NCI-H2227 (cell line): ENCODE results near the gene POC1A.
A peak's percentile ranks its signal among the peaks of the same experiment; 100 is the strongest.
"Not testable (repeated sequence)": the region's sequence is repeated elsewhere in the genome, so short reads cannot be mapped to it uniquely, and the experiment has no call there.

ENCODE experiments used
- DNase-seq: peaks from one replicate; lab custom pipeline; 2025; ENCODE audit not compliant: unreplicated experiment; lab: John Stamatoyannopoulos, UW

Gene POC1A

DNA sequence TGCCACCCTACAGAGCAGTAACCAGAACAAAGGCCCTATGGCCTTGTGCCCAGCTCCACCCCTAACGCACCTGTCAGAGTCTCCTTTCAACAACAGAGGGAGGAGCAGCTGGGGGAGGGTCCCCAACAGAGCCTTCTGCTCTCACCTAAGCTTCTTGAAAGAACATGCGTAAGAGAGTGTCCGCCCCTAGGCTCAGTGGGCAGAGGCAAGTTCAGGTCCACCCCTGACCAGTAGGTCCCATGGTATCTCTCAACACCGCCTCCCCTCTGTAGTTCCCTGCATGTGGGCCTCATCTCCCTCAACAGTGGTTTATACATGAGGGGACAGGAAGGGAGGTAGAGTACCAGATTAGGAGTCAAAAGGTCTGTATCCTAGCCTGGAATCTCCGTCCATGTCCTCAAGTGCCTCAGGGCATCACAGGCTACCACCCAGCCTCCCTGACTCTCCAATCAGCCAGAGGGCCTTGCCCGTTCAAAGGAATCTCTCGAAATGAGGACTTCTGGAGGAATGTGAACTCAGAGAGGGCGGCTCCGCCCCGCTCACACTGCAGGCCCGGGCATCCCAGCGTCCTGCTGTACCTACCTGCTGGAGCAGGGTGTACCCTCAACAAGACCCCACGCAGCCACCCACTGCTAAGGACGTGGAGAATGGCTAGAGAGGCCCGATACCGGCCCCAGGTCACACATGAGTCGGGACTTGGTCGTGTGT, 680 bp downstream of the POC1A start:
- DNase-seq: peak; percentile 23

DNA sequence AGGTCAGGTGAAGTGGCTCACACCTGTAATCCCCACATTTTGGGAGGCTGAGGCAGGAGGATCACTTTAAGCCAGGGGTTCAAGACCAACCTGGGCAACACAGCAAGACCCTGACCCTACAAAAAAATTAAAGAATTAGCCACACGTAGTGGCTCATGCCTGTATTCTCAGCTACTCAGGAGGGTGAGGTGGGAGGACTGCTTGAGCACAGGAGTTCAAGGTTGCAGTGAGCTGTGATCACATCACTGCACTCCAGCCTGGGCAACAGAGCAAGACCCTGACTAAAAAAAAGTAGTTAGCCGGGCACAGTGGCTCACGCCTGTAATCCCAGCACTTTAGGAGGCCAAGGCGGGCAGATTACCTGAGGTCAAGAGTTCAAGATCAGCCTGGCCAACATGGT, 2.2 kb downstream of the POC1A start:
- not testable (repeated sequence) for DNase-seq

DNA sequence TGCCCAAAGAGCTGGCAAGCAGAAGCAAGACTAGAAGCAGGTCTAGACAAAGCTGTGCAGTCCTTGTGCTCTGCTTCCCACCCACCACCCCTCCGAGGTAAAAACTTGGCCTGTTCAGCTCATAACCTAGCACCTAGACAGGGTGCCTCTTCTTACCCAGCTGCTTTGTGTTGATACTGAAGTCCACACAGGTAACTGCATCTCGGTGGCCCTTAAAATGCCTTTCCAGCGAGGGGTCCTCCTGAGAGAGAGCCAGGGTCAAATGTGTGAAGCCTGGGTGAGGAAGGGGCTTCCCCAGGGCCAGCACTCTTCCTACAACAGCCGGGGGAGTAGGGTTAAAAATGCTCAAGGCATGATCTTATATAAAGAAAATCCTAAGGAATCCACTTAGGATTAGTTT, 3.4 kb downstream of the POC1A start:
- no peak for DNase-seq

DNA sequence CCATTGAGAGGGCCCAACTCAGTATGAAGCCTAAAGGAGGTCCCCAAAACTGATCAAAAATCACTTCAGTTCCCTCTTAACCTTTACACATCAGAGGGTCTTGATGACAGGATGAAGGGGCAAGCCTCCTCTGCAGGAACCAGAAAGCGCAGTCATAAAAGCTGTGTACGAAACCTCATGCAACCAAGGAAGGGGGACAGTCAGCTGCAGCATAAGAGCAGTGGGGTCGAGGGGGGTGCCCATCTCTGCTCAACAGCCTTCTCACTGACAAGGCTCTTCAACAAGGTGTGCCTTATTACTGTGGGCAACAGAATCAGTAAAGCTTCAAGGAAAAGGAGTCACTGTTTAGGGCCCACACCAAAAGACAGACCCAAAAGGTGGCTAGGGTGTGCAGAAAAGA, 3.9 kb downstream of the POC1A start:
- no peak for DNase-seq

DNA sequence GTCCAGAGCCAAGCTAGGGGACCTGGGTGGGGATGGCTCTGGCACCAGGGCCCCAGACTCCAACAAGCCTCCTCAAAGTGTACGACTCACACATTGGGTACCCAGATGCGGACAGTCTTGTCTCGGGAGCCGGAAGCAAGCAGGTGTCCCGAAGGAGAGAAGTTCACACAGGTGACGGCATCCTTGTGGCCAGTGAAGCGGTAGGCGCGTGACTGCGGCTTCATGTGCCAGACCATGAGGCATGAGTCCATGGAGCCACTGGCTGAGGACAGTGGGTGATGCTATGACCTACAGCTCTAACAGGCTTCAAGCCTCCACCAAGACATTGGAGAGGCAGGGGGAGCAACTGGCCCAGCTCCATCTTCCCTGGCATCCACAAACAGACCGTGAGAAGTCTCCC, 4.5 kb downstream of the POC1A start:
- DNase-seq: no peak

DNA sequence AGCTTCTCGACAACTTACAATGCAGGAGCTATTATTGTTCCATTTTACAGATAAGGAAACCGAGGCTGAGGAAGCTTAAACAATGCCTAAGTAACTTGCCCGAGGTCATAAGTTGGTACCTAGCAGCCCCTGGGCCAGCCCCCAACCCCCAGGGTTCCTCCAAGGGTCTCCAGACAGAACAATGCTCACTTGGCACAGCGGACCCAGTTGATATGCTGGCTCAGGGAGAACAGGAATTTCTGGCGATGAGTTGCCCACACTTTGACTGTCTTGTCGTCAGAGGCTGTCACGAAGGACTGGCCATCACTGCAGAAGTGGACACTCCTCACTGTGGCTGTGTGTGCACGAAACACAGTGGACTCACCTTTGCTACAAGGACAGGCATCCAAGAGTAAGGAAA, 5.2 kb downstream of the POC1A start:
- no peak for DNase-seq

DNA sequence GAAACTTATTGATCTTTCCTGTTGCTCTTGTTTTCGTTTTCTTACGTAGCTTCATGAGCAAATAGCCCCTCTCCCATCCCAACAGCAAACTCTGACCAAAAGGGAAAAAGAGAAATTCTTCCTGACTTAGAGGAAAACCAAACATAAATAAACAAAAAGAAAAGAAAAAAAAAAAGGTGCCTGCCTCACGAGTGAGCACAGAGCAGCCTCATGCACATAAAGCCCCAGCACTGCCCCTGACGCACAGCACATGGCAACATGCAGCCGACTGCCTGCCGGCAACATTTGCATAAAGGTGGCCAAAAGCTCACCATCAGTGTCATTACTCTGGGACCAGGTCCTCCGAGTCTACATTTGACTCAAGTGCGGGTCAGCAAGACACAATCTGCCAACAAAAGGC, 6.4 kb downstream of the POC1A start:
- DNase-seq: no peak

DNA sequence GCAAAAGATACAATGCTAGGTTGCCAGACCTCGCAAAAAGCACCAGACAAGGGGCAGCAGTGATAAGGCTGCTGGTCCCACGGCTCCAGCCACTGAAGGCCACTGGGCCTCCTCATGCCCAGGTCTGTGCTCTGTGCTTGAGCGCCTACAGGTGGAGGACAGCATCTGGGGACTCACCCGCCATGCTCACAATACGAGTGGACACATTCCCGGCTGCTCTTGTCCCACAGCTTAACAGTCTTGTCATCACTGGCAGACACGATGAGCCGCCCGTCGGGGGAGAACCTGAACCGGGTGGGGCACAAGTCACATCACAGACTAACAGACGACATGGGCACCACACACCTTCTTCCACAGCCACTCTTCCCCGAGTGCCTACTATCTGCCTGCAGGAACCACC, 7.4 kb downstream of the POC1A start:
- no peak for DNase-seq

DNA sequence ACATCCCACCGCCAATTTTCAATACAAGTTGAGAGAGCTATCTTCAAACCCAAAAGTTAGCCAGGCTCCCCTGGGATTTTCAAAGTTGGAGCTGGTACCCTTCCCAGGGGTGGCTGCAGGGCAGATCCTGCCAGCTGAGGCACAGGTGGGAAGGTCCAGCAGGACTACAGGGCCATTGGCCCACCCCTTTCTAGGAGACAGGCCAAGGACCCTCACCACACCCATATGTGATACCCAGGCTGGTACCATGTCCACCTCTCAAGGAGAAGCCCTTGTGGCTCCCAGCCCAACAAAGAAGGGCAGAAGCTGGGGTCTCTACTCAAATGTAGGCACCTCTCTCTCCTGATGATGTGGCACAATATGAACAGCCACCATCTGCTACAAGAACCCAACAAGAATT, 8.0 kb downstream of the POC1A start:
- no peak for DNase-seq

DNA sequence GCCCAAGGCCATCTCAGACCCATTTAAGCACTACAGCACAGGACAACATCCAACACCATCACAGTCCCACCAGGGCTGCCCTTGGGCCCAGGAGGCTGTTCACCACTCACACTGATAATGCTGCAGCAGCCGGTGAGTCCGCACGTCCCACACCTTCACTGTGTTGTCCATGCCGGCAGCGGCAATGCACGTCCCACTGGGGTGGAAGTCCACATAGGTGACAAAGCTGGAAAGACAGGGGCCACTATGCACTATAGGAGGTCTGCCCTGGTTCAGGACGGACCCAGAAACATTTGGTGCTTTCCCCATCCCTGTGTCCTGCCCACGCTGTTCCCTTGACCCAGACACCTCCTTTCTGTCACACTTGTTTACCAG, 8.5 kb downstream of the POC1A start:
- no peak for DNase-seq

DNA sequence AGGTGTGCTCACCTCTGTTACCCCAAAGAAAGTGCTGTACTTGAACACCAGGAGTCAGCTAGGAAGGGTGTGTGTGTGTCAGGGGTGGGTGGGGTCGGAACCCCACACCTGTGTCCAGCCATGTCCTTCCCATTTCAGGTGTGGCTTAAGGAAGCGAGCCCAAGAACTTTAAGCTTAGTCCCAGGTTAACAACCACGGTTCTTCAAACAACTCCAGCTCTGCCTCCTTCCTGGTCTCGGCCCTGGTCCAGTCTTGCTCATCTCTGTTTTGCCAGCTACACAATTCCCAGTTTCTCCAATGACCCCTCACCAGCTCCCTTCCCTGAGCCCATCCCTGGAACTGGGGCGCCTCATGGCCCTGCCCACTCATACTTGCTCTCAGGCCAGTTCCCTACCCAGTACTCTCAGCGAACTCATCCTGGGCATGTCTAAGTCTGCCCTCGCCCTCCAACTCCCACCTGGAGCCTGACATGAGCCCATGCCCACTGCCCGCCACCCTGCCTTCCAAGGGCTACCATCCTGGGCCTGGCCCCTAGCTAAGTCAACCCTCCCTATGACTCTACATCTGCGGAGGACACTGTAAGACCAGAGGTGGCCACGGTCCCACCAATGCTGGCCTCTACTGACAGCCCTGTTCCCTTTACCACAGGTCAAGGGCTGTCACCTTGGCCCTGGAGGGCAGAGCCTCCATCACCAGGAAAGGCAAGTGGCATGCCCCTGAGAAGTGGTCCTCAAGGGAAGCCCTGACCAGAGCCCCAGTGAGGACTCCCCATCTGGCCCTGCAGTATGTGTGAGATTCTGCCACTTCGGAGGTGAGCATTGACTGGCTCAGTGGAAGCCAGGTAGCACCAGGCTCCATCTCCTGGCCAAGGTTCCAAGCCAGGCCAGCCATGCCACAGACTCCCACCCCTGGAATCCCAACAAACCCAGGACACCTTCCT, 9.2 kb downstream of the POC1A start:
- DNase-seq: no peak

DNA sequence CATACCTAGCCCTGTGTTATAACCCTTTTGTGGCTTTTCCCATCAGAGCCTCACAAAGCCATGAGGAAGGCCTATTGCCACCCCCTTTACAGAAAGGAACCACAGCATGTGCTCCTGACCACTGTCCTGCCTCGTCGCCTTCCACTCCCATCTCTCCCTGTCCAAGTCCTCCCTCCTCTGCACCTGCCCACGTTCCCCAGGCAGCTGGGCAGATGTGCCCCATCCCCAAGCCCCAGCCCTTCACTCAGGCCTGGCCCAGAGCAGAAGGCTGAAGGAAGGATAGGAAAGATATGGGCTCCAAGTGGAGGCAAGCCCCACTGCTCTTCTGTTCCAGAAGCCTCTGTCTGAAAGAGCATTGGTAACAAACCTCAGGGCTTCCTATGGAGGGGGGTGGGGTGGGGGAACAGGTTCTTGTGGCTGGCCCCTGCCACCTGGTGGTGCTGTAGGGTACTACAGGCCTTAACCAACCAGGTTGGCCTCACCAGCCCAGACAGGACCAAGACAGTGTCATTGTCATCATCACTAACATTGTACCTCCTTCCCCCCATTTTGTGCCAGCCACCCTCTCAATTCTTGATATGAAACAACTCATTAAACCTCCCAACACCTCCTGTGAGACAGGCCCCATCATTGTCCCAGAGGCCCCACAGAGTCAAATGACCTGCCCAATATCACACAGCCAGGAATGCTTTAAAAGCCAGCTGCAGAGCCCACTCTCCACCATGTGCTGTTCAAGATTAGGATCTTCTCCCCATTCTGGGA, 10.0 kb downstream of the POC1A start:
- peak; percentile 65 for DNase-seq

DNA sequence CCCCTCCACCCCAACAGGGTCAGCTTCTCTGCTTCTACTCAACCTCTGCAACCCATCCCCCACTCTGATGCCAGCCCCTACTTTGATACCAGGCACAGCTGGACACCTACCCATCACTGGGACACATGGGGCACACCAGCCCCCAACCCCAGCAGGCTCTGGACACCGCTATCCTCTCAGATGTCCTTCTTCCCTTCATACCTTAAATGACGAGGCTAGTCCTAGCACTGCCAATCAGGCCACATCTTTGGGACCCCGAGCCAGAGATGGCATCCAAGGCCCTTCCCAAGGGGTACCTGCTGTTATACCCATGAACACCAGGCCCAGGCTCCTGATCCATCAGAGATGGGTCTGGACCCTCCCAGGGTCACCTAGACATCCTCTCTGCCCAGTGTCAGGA, 10.6 kb downstream of the POC1A start:
- no peak for DNase-seq

DNA sequence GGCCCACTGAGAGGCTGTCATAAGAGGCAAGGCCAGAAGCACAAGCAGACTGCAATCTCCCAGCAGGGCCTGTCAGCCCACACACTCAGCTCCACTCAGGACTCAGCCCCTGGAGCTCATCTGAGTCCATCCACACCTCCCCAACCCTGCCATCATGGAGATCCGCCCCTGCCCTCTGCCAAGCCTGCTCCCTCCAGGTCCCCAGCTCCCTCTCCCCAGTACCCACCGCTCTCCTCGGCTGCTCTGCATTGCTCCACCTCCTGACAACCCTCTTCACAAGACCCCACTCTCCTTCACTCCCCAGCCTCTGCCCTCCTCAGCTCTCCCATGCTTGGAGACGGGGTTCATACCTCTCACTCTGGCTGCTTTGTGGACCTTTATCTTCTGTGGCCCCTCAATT, 11.1 kb downstream of the POC1A start:
- DNase-seq: no peak

DNA sequence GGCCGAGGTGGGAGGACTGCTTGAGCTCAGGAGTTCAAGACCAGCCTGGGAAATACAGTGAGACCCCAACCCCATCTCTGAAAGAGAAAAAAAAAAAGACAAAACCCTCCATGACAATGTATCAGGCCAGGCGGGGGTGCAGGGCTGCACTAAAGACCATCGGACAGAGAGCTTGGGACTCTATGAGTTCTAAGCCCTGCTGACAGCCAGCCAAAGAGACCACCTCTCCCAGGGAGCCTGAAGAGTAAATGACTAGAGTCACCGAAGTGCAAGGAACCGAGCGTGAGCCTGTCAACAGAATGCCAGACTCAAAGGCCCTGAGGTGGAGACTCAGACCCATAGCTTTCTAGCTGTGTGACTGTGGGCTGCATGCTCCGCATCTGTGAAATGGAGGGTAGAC, 12.5 kb downstream of the POC1A start:
- no peak for DNase-seq

DNA sequence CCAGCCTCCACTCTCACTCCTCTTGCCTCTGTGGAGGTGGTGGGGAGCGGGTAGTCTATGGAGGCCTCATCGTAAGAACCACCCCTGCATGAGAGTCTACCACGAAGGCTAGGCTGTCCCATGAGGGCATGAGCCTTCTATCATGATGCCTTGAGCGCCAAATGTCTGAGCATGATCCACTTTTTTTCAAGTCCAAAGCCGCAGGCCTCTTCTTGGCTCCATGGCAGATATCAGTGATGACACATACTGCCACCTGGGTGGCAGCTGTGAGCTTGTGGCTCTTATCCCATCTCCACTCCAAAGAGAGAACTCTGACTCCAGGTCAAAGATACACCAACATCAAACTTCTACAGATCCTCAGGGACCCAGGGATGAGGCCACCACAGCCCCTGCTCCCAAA, 13.5 kb downstream of the POC1A start:
- DNase-seq: no peak

DNA sequence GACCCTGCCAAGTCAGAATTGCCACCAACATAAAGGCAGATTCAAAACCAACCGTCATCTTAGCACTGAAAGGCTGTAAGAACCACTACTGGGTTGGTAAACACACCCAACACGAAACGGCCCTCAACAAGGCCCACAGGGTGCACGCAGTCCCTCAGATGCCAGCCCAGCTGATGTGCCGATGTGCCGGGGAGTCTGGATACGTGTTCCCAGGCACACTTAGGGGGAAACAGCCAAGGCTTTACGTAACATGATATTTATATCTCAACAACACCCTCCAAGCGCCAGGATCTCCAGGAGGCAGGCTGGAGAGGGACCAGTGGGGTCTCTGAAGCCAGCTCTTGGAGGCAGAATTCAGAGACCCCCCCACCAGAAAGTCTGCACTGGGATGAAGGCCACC, 14.2 kb downstream of the POC1A start:
- DNase-seq: no peak

DNA sequence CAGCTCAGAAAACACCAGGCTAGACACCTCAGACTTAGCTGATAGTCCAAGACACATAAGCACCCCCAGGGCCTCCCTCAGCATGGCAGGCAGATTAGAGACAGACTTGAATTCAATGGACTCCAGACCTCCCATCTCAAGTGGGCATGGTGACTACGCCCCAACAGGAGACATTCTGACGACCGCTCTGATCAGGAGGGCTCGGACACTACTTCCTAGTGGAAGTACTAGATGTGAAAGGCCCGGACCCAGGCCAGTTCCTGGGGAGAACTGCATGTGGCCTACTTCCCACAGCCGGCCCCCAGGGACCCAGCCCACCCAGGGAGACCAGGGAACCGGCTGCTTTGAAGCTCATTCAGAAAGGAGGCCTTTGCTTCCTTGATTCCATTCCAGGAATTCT, 16.9 kb downstream of the POC1A start:
- DNase-seq: no peak

DNA sequence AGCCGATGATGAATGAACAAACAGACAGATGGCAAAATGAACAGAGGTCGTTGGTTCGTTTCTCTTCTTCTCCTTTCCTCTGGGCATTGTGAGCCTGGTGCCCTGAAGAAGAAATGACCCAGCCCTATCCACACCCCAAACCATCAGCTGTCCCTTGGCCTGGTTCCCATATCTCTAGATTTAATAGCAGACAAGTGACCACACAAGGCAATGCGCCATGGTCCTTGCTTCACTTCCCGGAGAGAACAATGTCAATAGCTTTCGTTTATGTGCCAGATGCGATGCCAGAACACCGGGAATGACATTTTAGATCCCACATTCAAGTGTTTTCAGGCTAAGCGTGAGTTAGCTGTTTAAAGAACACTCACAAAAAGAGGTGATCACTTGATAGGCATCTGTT, 17.7 kb downstream of the POC1A start:
- no peak for DNase-seq

DNA sequence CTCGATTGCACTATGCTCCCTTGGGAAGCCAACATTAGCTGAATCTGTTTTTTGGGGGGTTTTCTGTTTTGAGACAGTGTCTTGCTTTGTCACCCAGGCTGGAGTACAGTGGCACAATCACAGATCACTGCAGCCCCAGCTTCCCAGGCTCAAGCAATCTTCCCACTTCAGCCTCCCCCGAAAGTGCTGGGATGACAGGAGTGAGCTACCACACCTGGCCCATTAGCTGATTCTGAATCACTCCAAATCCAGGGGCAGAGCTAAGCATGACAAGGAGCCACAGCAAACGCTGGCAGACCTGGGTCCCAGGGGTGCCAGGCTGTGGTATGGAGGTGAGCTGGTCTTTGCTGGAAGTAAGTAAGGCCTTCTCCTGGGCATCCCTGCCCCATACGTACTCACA, 18.9 kb downstream of the POC1A start:
- DNase-seq: no peak

DNA sequence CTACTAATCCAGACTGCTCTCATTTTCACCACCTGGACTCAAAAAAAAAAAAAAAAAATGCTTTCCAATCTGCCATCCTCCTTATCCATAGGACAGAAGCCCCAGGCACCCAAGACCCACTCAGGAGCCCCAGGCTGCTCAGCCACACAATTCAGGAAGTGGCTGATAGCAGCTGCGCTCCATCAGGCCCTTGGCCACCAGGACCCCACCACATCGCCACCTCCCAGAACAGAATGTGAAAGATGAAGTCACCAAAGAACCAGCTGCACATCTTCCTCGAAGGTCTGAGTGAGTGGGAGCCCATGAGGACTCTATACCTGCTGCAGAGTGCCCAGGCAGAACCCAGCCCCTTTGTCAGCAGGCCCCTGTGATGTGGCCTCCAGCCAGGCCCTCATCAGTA, 19.5 kb downstream of the POC1A start:
- no peak for DNase-seq

DNA sequence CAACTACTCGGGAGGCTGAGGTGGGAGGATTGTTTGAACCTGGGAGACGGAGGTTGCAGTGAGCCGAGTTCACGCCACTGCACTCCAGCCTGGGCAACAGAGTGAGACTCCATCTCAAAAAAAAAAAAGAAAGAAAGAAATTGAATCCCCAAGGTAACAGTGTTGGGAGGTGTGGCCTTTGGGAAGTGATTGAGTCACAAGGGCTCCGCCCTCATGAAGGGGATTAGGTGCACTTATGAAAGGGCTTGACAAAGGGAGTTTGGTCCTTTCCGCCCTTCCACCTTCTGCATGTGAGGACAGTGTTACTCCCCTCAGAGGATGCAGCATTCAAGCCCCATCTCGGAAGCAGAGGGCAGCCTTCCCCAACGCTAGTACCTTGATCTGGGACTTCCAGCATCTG, 21.3 kb downstream of the POC1A start:
- no peak for DNase-seq
